Measurements from ENCODE around the gene TMEM178B. TPM values are rescaled to one million over a fixed set of nuclear protein-coding genes. Genes with fewer than 3 reads are reported as not detected.

The TMEM178B gene
- polyA plus RNA-seq, 1 donor from 2014 or later = 40.7 TPM

- H4K20me1 ChIP-seq (ENCODE audit: insufficient read depth) = no peaks in the 10 kb centered on the region
- H3K79me2 ChIP-seq (replicated peaks; ENCODE audit: insufficient read depth, low read length) = no peaks in the 10 kb centered on the region
- no peak overlapping the region for H3K4me2 ChIP-seq (ENCODE audit: low read length)
- no peaks in the 10 kb centered on the region for H3K9me2 ChIP-seq (ENCODE audit: insufficient read depth, low read length)
- H3K27ac ChIP-seq (ENCODE audit: low read length) = no peak overlapping the region
- no peaks in the 10 kb centered on the region for H3F3A ChIP-seq (ENCODE audit: insufficient read depth, low read length, poor library complexity, severe bottlenecking)
- no peaks in the 10 kb centered on the region for H3K9me3 ChIP-seq (ENCODE audit: low read length)
- no peak for TF ChIP-seq TAF1 (IDR thresholded peaks at IDR 0.05; ENCODE audit: low read depth)
- TF ChIP-seq REST (IDR thresholded peaks at IDR 0.05; ENCODE audit: borderline replicate concordance) = no peak
- TF ChIP-seq SMC3 (conservative IDR thresholded peaks at IDR 0.05; ENCODE audit: poor library complexity) = no peak
- TF ChIP-seq MXI1 (conservative IDR thresholded peaks at IDR 0.05; ENCODE audit: poor library complexity, severe bottlenecking) = no peak
- TF ChIP-seq CTCF (IDR thresholded peaks at IDR 0.05; ENCODE audit: poor library complexity, severe bottlenecking) = no peak
- no peak for TF ChIP-seq RAD21 (conservative IDR thresholded peaks at IDR 0.05)
- TF ChIP-seq POLR2AphosphoS5 (IDR thresholded peaks at IDR 0.05) = no peak
- TF ChIP-seq EZH2 (IDR thresholded peaks at IDR 0.05; ENCODE audit: borderline replicate concordance, insufficient read depth, low read length, poor library complexity, severe bottlenecking) = no peak
- no peak for TF ChIP-seq EP300 (conservative IDR thresholded peaks at IDR 0.05; ENCODE audit: poor library complexity, severe bottlenecking)
- H3K4me3 ChIP-seq (ENCODE audit: low read length) = no peak overlapping the region
- no peak overlapping the region for H2AFZ ChIP-seq (ENCODE audit: low read depth, low read length)
- H3K9ac ChIP-seq (ENCODE audit: low read length) = no peak overlapping the region
- H3K36me3 ChIP-seq (ENCODE audit: insufficient read depth, low read length) = no peaks in the 10 kb centered on the region
- H3K27me3 ChIP-seq (ENCODE audit: insufficient read depth, low read depth, low read length) = no peaks in the 10 kb centered on the region
Observed at GRCh38 chr7:141513720-141514119, 439.9 kb downstream of the TMEM178B start.

GRCh38 chr7:141515941-141516340, 442.1 kb downstream of the TMEM178B start:
- Histone ChIP-seq H3F3A (ENCODE audit: insufficient read depth, low read length, poor library complexity, severe bottlenecking) (no peaks in the 10 kb centered on the region), H3K27ac (ENCODE audit: low read length) (no peak overlapping the region), H2AFZ (ENCODE audit: low read depth, low read length) (no peak overlapping the region)

More at GRCh38 chr7:141515941-141516340, 442.1 kb downstream of the TMEM178B start:
- no peaks in the 10 kb centered on the region for H3K9me2 ChIP-seq (ENCODE audit: insufficient read depth, low read length)
- no peaks in the 10 kb centered on the region for H3K27me3 ChIP-seq (ENCODE audit: insufficient read depth, low read depth, low read length)
- no peaks in the 10 kb centered on the region for H3K79me2 ChIP-seq (replicated peaks; ENCODE audit: insufficient read depth, low read length)
- no peaks in the 10 kb centered on the region for H3K9me3 ChIP-seq (ENCODE audit: low read length)
- TF ChIP-seq POLR2AphosphoS5 (IDR thresholded peaks at IDR 0.05) (no peak), MXI1 (conservative IDR thresholded peaks at IDR 0.05; ENCODE audit: poor library complexity, severe bottlenecking) (no peak), EZH2 (IDR thresholded peaks at IDR 0.05; ENCODE audit: borderline replicate concordance, insufficient read depth, low read length, poor library complexity, severe bottlenecking) (no peak), TAF1 (IDR thresholded peaks at IDR 0.05; ENCODE audit: low read depth) (no peak), REST (IDR thresholded peaks at IDR 0.05; ENCODE audit: borderline replicate concordance) (no peak), EP300 (conservative IDR thresholded peaks at IDR 0.05; ENCODE audit: poor library complexity, severe bottlenecking) (no peak)
- no peak overlapping the region for H3K4me2 ChIP-seq (ENCODE audit: low read length)
- no peak overlapping the region for H3K9ac ChIP-seq (ENCODE audit: low read length)
- H3K4me3 ChIP-seq (ENCODE audit: low read length) = no peak overlapping the region
- H3K36me3 ChIP-seq (ENCODE audit: insufficient read depth, low read length) = no peaks in the 10 kb centered on the region
- no peaks in the 10 kb centered on the region for H4K20me1 ChIP-seq (ENCODE audit: insufficient read depth)

Data from neural cell (in vitro differentiated cells).